HuH-7.5 (cell line): ENCODE measurements around the gene SATB2.

Experiments used
- DNase-seq: peaks from one replicate; pipeline ENCODE4 v3.0.0; 2011; ENCODE audit warnings: low spot score

The SATB2 gene

DNA sequence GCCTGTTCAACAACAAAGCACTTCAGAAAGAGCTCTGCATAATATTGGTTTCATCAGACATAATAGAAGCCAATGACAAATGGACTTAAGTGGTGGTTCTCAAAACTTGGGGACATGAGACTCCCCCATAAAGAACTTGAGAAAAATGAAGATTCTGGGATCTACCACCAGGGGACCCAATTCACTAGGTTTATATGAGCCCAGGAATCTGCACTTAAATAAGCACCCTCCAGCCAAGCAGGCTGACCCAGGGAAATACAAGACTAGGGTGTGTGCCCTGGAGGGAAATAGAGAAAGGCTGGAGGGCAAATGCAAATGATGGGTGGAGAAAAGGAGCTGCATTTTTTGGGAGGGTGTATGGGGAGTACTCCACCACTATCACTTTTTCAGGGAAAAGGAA lies 52.5 kb downstream of the SATB2 start:
- no peak for DNase-seq

DNA sequence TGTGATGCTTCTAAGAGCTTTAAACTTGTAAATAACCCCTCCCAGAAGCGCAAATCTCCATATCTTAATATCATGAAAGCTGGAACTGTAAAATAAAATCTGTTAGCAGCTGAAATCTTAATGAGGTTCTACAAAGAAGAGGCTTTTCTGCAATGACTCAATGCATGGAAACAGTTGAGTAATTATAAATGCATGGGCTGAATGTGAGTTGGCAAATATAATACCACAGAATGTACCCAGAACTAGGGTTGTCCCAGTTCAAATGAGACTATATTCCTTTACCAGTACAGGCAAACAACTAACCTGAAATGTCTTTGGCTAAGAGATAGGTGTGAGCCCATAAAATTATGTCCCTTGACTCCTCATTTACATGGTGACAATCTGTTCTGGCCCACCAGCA lies 52.9 kb downstream of the SATB2 start:
- DNase-seq, result no peak

DNA sequence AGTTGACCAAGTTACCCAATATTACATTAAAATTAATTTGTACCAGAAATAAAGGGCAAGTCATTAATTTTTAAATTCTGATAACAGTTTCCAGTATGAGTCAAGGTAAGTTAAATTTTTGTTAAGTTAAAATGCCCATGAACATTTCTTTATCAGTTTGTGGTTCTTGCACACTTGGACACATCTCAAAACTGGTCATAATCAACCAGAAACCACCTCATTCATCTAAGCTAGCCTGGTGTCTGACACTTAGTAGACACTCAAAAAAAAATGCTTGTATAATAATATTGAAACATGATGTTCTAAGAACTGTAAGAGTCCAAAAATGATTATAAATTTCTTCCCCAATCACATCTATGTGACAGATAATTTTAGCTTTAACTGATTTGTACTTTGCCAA lies 62.4 kb downstream of the SATB2 start:
- no peak for DNase-seq

DNA sequence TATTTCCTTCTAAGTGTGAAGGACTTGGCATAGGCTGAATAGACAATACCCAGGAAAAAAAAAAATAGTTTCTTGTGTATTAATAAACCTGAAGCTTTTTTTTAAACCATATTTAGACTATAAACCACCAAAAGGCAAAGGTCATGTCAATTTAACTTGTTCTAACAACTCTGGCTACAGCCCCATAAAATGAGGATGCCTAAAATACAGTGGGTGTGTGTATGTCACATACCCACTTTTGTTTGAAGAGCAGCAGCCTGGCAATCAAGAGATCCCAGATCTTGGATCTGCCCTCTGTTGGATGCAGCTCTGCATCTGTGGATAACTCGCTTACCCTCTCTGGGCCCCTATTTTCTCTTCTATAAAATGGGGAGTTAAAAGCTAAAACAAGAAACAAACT lies 65.4 kb downstream of the SATB2 start:
- DNase-seq, result no peak

DNA sequence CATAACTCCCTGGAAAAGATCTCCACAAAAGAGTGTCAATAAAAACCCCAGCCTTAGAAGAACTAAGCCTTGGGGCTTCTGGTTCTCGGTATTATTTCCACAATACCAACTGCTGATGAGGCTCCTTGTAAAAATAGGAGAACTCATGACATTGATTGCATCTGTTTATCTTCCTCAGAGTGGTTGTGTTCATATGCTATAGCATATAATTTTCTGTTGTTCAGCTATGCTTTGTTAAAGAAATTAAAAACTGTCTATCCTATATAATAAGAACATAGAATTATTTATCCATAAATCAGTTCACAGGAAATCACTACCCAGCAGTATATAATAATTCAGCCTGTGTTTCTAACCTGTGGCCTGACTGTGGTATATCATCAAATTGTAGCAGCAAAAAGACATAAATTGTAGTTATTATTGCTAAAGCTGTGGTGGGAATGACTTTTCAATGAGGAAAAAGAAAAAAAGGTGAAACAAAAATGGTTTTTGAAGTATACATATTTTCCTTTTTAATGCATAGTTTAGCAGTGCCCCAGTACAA lies 68.9 kb downstream of the SATB2 start:
- no peak for DNase-seq

DNA sequence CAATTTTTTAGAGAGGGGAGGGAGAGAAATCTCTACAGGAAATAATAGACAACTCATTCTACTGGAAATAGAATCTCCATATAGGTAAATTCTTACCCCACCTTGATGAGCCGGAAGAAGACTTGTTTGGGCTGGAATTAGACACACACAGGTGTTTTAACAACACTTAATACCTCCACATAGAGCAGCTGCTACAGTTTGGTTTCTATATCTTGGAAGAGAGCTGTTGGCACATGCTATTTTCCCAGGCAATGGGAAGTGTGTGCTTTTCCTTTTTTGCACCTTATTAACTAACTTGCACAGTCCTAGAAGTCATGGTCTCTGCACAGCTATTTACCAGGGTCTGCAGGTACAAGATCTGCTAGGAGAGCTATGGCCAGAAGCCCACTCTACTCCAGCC lies 73.7 kb downstream of the SATB2 start:
- no peak for DNase-seq

DNA sequence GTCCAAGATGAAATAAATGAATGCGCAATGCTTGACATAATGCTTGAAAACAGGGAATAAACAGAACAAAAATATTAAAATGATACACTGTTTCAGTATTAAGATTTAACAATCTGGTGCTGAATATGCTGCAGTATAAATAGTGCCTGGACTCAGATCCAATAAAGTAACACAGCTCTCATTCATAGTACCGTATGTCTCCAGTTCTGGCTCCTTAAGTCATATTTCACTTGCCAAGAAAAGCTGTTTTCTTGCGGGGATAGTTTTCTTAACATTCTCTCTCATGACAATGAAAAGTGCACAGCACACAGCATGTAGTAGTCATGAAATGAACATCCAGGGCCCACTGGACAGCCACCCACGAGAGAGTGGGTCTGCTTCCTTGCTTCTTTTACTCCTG lies 74.7 kb downstream of the SATB2 start:
- DNase-seq, result no peak

DNA sequence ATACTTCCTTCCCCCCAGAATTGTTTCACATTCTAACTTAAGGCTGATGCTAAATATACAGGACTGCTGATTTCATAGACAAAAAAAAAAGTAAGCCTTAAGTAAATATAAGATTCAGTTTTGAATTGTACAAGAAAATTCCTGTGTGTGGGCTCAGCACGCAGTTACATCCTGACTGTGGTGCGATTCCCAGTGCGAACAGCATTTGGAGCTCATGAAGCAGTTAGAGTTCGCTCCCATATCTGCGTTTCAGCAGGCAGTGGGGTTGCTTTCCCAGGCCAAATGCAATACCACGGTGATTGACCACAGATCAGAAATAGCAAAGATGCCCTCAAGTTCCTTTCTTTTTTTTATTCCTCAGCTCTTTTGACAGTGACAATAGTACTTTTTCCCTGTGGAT lies 75.6 kb downstream of the SATB2 start:
- DNase-seq, result no peak

DNA sequence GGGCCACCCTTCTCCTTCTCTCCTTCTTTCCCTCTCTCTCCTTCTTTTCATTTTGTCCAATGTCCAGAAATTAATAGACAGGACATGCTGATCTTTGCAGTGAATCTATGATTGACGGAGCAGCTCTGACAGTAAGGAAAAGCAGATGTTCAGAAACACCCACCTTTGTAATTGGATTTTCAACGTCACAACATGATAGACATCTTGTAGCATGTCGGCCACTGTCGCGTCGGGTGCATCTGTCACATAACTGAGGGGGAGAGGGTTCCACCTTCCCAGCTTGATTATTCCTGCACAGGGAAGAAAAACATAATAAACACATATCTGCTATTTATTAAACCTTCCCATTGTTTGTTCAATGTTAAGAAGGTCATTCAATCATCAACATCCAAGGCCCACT lies 76.2 kb downstream of the SATB2 start:
- DNase-seq, result no peak

DNA sequence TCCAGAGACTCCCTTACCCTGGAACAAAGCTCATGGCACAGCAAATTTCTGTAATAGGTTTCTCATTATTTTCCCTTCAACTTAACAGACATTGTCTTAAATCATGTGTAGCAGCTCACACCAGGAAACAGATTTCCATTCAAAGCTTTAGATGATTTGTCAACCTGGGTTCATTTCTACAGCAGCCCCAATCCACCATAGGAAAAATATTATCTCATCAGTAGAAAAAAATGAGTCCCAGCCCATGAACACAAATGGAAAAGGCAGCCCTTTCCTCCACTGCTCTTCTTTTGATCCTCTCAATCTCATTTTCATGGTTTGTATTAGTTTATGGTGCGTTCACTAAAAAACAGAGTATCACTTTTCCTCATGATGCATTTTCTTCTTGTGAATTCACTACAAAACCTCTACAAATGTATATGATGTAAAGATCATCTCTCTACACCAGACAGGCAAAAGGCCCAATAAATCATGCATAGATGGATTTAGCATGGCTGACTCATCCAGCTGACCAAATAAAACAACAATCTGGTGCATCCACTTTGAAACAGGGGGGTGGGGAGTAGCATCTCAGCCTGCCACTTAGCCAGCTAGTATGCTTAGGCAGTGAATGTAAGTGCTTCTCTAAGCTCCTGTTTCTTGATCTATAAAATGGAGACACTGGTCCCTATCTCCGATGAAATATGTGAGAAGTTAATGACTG lies 78.6 kb downstream of the SATB2 start:
- DNase-seq, result no peak

DNA sequence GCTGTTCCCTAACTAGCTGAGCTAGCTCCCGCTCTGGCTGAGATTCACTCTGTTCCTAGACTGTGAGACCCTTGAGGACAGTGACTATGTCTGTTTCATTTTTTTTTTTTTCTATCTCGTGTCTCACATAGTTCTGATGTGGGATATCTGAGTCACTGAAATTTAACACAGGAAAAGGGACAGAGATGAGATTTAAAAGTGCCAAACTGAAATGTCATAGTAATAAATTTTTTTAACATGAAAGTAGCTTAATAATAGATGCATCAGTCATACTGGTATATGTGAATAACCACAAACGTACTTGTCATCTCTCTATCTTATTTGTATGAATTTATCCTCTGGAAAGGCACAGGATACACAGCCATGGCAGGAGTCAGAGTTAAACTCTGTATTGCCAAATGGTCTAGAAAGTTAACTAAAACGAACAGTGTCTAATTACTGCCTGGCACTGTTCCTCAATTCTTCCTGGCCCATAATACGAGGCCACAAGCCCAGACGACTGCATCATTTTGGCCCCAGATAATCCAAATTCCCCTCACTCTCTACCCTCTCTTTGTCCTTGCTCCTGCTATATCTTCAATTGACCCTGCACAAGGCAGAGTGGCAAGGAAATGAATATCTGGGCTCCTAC lies 87.5 kb downstream of the SATB2 start:
- no peak for DNase-seq

DNA sequence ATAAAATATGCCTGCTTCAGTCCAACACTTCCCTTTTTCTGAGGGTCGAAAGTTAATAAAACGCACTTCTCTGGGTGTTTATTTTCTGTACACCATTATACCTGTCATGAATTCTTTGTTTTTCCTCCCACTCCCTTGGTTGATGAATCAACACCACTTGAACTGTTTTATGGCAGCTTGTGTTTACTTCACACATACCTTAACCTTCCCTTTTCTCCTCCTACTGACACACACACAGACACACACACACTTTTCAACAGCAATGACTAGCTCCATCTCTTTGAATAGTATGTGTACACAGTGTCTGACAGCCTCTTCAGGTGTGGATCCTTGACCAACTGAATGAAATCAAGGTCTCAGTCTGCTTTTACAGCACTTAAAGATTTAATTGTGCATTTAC lies 91.3 kb downstream of the SATB2 start:
- DNase-seq, result no peak

DNA sequence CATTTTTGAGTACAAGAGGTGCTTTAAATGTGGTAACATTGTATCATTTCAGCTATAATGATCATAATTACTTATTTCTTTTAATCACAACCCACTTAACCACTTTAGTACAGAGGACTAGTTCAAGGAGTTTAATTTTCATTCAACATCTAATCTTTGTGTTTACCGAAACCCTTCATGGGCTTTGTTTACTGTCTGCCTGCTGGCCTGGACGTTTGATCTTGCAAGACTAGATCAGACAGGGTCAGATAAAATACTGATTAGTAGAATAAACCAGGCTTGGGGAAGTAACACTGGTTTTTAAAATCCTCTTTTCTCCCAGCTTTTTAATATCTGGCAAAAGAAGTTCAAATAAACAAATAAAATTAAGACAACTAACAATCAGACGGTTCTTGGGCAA lies 93.6 kb downstream of the SATB2 start:
- no peak for DNase-seq

DNA sequence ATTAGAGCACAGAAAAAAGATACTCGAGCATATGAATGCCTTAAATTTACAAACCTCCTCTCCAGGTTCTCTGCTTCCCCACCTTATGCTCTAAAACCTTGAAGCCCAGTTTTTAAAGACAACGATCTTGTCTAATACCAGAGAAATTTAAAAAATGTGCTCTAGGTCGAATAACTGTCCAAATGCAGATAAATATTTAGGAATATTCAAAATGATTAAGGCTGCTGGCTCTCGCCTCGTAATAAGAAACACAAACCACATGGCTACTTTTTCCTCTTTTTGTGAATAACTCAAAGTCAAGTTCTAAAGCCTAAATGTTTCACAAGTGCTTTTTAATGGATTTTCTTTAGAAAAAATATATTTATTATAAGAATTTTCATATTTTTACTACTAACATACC lies 101.3 kb downstream of the SATB2 start:
- no peak for DNase-seq

DNA sequence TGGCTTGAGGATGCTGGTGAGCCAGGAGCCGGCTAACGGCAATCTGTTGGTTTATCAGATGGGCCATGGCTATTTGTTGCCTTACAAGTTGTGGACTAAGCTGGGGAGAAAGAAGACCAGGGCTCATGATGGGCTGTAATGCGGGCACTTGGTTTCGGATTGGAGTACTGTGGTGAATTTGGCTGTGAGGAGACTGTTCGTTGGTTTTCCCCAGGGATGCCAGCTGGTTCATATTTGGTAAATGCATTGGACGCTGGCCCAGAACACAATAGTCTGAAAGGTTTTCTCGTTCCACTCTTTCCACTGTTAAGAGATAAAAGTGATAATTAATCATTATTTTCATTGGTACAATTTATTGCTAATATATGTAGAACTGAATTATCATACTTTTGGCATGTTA lies 108.9 kb downstream of the SATB2 start:
- no peak for DNase-seq

DNA sequence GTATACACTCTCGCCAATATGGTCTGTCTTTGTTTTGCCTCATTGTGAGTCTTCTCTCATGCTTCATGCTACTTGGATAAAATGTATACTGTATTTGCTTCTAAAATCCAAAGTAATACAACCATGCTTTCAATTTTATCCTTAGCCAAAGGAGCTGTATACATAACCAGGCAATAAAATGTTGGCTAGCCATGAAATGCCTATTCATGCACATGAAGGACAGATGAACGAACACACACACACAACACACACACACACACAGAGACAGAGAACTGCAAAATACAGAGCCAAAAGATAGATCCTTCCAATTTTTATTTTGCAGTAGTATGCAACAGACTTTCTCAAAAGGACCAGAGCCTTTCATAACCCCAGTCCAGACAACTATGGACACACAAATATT lies 113.7 kb downstream of the SATB2 start:
- DNase-seq, result no peak

DNA sequence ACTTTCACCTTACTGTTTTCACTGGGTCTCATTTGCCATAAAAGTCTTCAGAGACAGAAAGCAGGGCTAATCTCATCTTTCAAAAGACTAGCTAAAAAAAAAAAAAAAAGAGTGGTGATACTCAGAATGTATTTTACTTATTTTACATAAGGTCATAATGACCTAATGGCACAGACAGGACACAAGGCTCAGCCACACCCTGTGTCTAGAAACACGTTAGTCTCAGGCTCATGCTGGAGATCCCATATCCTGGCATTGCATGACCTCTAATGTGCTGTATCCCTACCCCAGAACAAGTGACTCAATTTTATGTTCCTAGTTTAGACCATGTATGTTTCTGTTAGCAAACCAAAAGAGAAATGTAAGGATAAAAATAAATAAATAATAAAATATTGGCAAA lies 115.4 kb downstream of the SATB2 start:
- no peak for DNase-seq

DNA sequence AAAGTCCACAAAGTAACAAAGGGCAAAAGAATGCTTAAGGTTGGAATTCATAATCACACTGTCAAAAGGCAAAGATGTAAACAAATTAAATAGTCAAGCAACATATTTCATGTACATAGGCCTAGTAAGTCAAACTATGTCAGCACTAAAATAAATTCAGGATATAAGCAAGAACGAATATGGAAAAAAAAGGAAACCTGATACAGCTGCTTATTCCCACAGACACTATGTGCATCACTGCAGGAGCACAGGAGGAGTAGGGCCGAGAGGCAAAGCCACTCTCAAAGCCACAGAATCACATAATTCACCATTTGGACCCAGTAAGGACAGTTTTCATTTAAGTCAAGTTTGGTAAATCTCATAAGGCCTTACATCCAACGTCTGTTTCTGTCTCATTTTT lies 116.6 kb downstream of the SATB2 start:
- no peak for DNase-seq

DNA sequence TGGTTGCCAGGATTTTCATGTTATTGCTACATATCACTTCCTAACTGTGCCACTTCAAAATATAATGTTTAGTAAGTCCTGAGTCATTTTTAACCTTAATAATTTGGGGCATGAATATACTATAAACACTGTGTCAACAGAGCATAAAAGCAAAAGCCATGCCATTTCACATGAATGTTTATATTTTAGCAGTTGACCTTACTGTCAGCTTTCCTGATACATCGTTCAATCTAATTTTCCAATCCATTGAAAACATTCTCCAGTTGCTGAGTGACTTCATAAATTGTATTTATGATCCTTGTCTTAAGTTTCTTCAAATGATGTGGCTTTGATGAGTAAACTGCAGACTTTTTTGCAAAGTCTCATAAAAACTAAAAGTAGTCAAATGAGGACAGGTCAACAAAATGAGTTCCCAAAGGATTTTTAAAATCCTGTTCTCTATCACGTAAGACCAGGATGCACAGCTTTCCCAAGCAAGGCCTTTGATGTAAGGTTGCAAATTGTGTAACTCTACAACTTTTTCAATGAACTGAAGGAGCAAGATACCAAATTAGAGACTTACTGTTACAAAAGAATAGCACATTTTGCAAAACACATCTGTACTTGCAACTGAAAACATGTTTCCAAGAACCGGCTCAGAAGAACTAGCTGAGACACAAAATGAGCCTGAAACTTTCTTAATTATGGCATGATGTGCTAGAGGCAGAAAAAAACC lies 117.7 kb downstream of the SATB2 start:
- DNase-seq, result no peak

DNA sequence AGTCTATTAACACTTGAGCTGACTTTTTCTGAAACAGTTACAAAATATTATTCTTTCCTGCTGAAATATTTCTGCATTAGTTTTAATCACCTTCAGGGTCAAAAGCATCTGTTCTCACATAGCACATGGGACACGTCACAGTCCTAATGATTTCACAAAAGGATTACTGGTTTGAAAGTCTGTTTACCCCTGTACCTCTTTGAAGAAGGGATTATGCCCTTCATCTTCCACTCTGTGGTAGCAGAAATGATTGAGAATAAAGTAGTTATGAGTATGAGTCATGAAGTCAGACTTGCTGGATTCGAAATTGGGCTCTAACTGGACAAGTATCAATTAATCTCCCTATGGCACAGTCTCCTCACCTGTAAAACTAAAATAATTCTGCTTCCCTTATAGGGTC lies 121.2 kb downstream of the SATB2 start:
- DNase-seq, result no peak

DNA sequence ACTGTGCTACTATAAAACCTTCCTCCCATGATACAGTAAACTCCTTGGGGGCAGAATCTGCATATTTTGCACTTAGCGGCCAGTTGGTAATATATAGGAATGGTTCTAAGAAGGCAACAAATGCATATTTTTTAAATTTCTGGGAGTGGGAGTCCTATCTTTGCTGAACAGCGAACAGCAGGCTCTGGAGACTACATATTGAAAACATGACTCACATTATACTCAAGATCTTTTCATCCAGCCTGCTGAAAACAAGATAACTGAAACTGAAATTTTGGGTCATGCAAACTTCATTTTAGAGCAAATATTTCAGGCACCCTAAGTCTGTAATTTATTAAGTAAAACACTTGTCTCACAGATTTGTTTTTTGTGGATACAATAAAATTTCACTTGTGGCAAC lies 122.2 kb downstream of the SATB2 start:
- DNase-seq, result no peak

DNA sequence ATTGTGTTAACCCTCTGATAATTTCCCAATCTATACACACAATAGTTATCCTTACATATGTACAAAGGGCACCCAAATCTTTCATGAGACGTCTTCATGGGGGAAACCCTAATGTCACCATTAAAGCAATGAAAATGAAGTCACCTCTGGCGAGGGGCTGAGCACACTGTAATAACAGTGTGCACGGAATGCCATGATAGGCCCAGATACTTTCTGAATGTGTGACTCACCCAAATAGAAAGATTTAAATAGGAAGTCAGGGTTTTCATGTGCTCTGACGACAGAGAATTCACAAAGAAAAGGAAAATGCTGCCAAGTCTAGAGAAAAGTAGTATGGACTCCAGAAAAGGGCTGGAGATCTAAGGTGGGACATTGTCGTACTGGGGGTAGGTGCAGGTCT lies 128.3 kb downstream of the SATB2 start:
- DNase-seq, result no peak

DNA sequence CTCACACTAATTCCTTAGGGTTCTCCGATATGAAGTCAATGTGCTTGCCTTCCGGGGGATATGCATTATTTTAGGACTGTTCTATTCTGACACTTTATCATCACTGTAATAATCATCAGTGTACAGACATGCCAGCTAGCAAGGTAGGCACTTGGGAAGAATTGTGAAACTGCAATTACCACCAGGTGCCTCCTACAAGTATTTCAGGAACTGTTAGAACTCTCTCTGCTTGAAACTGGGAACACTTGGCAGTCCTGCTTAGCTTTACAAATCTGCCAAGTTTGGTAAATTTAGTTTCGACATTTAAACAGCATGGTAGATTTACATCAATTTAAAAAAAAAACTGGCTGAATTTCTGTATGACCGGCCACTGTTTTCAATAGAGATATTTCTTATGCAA lies 128.7 kb downstream of the SATB2 start:
- DNase-seq, result no peak
